ENCODE measurements around the gene ABTB2. TPM values are rescaled to one million over a fixed set of nuclear protein-coding genes. Genes with fewer than 3 reads are reported as not detected.

The ABTB2 gene
- polyA plus RNA-seq, 1 donor from 2014 or later, result 0.04 TPM

GRCh38 chr11:34305193-34305592, 52.6 kb downstream of the ABTB2 start:
- Mint-ChIP-seq H3K36me3 (no peaks in the 10 kb centered on the region), H3K4me1 (peaks cover 2 to 10% (median 7%) of the 10 kb centered on the region in 3 donors), H3K4me3 (no peak overlapping the region), H3K27ac (no peak overlapping the region), H3K27me3 (no peaks in the 10 kb centered on the region), H3K9me3 (no peaks in the 10 kb centered on the region)

- no peaks in the 10 kb centered on the region for H3K9me3 Mint-ChIP-seq
- H3K36me3 Mint-ChIP-seq, result no peaks in the 10 kb centered on the region
- H3K4me3 Mint-ChIP-seq, result no peak overlapping the region
- no peak overlapping the region for H3K27ac Mint-ChIP-seq
- no peaks in the 10 kb centered on the region for H3K27me3 Mint-ChIP-seq
- peaks cover 2 to 10% (median 7%) of the 10 kb centered on the region in 3 donors for H3K4me1 Mint-ChIP-seq
Observed at GRCh38 chr11:34303028-34303570, 54.7 kb downstream of the ABTB2 start.

- H3K27me3 Mint-ChIP-seq, result no peaks in the 10 kb centered on the region
- no peak overlapping the region for H3K27ac Mint-ChIP-seq
- H3K9me3 Mint-ChIP-seq, result no peaks in the 10 kb centered on the region
- no peaks in the 10 kb centered on the region for H3K36me3 Mint-ChIP-seq
- no peak overlapping the region for H3K4me3 Mint-ChIP-seq
- peaks cover under 1 to 10% (median 5%) of the 10 kb centered on the region in 3 donors for H3K4me1 Mint-ChIP-seq
Observed at GRCh38 chr11:34302046-34302921, 55.5 kb downstream of the ABTB2 start.

- Mint-ChIP-seq H3K4me3 (peak overlapping the region in 1 of 4 donors; percentile 22), H3K27ac (no peak overlapping the region), H3K36me3 (no peaks in the 10 kb centered on the region), H3K4me1 (peaks cover 0 to 10% (median 3%) of the 10 kb centered on the region in 3 donors), H3K9me3 (no peaks in the 10 kb centered on the region), H3K27me3 (no peaks in the 10 kb centered on the region)
Observed at GRCh38 chr11:34300926-34301295, 56.9 kb downstream of the ABTB2 start.

GRCh38 chr11:34300026-34300925, 57.5 kb downstream of the ABTB2 start:
- Mint-ChIP-seq H3K36me3 (peaks cover 1% of the 10 kb centered on the region), H3K4me3 (no peak overlapping the region), H3K9me3 (no peaks in the 10 kb centered on the region), H3K27me3 (no peaks in the 10 kb centered on the region), H3K27ac (no peak overlapping the region), H3K4me1 (peaks cover 0 to 10% (median 3%) of the 10 kb centered on the region in 3 donors)

GRCh38 chr11:34299284-34299972, 58.4 kb downstream of the ABTB2 start:
- H3K27ac Mint-ChIP-seq, result peak overlapping the region in 1 of 3 donors; percentile 4
- peaks cover 0 to 10% (median 3%) of the 10 kb centered on the region in 3 donors for H3K4me1 Mint-ChIP-seq
- peaks cover 1% of the 10 kb centered on the region for H3K36me3 Mint-ChIP-seq
- no peaks in the 10 kb centered on the region for H3K9me3 Mint-ChIP-seq
- H3K4me3 Mint-ChIP-seq, result no peak overlapping the region
- H3K27me3 Mint-ChIP-seq, result no peaks in the 10 kb centered on the region

- H3K36me3 Mint-ChIP-seq, result peaks cover 3% of the 10 kb centered on the region
- peaks cover 0 to 10% (median 3%) of the 10 kb centered on the region in 3 donors for H3K4me1 Mint-ChIP-seq
Observed at GRCh38 chr11:34298871-34299270, 58.9 kb downstream of the ABTB2 start.

GRCh38 chr11:34296412-34296811, 61.4 kb downstream of the ABTB2 start:
- Mint-ChIP-seq H3K9me3 (peaks cover 0 to 2% (median 1%) of the 10 kb centered on the region in 3 donors), H3K4me3 (no peak overlapping the region), H3K36me3 (peaks cover 6% of the 10 kb centered on the region), H3K27ac (peak overlapping the region in 1 of 3 donors; percentile 88), H3K4me1 (peaks cover 0 to 10% (median 3%) of the 10 kb centered on the region in 3 donors), H3K27me3 (no peaks in the 10 kb centered on the region)

More at GRCh38 chr11:34298871-34299270, 58.9 kb downstream of the ABTB2 start:
- Mint-ChIP-seq H3K27me3 (no peaks in the 10 kb centered on the region), H3K9me3 (peaks cover 0 to 2% (median 1%) of the 10 kb centered on the region in 3 donors), H3K27ac (peak overlapping the region in 1 of 3 donors; percentile 4), H3K4me3 (no peak overlapping the region)

- H3K36me3 Mint-ChIP-seq, result peaks cover 6% of the 10 kb centered on the region
Observed at GRCh38 chr11:34292546-34292945, 65.3 kb downstream of the ABTB2 start.

GRCh38 chr11:34292111-34292510, 65.7 kb downstream of the ABTB2 start:
- H3K27me3 Mint-ChIP-seq, result no peaks in the 10 kb centered on the region
- peaks cover 6% of the 10 kb centered on the region for H3K36me3 Mint-ChIP-seq
- no peak overlapping the region for H3K4me3 Mint-ChIP-seq
- H3K9me3 Mint-ChIP-seq, result peaks cover 0 to 2% (median 1%) of the 10 kb centered on the region in 3 donors
- no peaks in the 10 kb centered on the region for H3K4me1 Mint-ChIP-seq
- H3K27ac Mint-ChIP-seq, result no peak overlapping the region

More at GRCh38 chr11:34292546-34292945, 65.3 kb downstream of the ABTB2 start:
- no peaks in the 10 kb centered on the region for H3K27me3 Mint-ChIP-seq
- no peak overlapping the region for H3K4me3 Mint-ChIP-seq
- H3K9me3 Mint-ChIP-seq, result peaks cover 0 to 2% (median 1%) of the 10 kb centered on the region in 3 donors
- no peak overlapping the region for H3K27ac Mint-ChIP-seq
- no peaks in the 10 kb centered on the region for H3K4me1 Mint-ChIP-seq

GRCh38 chr11:34290926-34291325, 66.9 kb downstream of the ABTB2 start:
- no peak overlapping the region for H3K27ac Mint-ChIP-seq
- H3K4me1 Mint-ChIP-seq, result no peaks in the 10 kb centered on the region
- H3K36me3 Mint-ChIP-seq, result peaks cover 6% of the 10 kb centered on the region
- no peak overlapping the region for H3K4me3 Mint-ChIP-seq
- peaks cover 0 to 2% (median 1%) of the 10 kb centered on the region in 3 donors for H3K9me3 Mint-ChIP-seq
- no peaks in the 10 kb centered on the region for H3K27me3 Mint-ChIP-seq

- Mint-ChIP-seq H3K9me3 (no peaks in the 10 kb centered on the region), H3K4me1 (peaks cover 0 to 1% (median 0%) of the 10 kb centered on the region in 3 donors), H3K4me3 (no peak overlapping the region), H3K27ac (peak overlapping the region in 1 of 3 donors; percentile 4), H3K27me3 (no peaks in the 10 kb centered on the region), H3K36me3 (peaks cover 3% of the 10 kb centered on the region)
Observed at GRCh38 chr11:34288492-34288891, 69.3 kb downstream of the ABTB2 start.

- H3K36me3 Mint-ChIP-seq, result no peaks in the 10 kb centered on the region
- no peak overlapping the region for H3K27ac Mint-ChIP-seq
- H3K4me3 Mint-ChIP-seq, result no peak overlapping the region
- no peaks in the 10 kb centered on the region for H3K27me3 Mint-ChIP-seq
- peaks cover 0 to 1% (median 0%) of the 10 kb centered on the region in 3 donors for H3K4me1 Mint-ChIP-seq
- no peaks in the 10 kb centered on the region for H3K9me3 Mint-ChIP-seq
Observed at GRCh38 chr11:34284811-34285481, 72.9 kb downstream of the ABTB2 start.

- peaks cover 0 to 1% (median 0%) of the 10 kb centered on the region in 3 donors for H3K4me1 Mint-ChIP-seq
- no peaks in the 10 kb centered on the region for H3K27me3 Mint-ChIP-seq
- no peak overlapping the region for H3K4me3 Mint-ChIP-seq
- H3K27ac Mint-ChIP-seq, result no peak overlapping the region
- no peaks in the 10 kb centered on the region for H3K36me3 Mint-ChIP-seq
- no peaks in the 10 kb centered on the region for H3K9me3 Mint-ChIP-seq
Observed at GRCh38 chr11:34284156-34284555, 73.7 kb downstream of the ABTB2 start.

Measured in IgD-negative memory B cell (primary cell).